GM12892 (cell line): ENCODE measurements around the gene IL1RAPL2.

Source experiments
- POLR2A ChIP-seq: IDR thresholded peaks from 2 replicates; pipeline ENCODE4 v1.6.1; 2011; ENCODE audit warnings: low read depth, low read length, control low read depth
- POLR2AphosphoS5 ChIP-seq: IDR thresholded peaks from 2 replicates; pipeline ENCODE4 v1.6.1; 2011; ENCODE audit warnings: low read depth, low read length, control low read depth

DNA sequence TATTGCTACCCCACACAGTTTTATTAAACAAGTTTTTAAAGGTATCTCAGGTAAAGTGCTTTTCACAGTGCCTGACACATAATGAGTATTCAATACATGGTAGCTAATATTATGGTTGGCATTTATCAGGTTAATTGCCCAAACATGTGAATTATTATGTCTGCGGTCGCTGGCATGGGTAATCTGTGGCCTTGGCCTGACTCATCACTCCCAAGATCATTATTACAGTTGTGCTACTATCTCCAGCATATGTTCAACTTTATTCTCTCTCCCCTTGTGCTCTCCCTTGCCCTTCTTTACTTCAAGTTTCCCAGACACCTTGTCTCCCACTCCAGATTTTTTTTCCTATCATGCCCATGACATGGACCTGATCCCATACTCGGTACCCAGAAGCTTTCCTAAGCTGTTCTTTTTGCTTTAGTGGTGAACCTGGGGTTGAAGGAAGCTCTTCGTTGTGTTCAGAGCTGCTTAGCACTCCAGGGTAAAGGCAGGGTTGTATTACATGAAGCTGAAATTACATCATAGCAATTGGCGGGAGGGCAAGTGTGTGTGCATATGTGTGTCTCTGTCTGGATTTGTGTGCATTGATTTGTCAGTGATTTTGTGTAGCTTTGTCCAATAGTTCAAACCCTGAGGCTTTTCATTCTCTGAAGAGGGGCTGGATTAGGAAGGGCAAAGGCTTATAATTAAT lies 1079.8 kb downstream of the IL1RAPL2 start:
- TF ChIP-seq POLR2AphosphoS5 = no peak
- no peak for TF ChIP-seq POLR2A
